Gastroesophageal sphincter (tissue), 4 donors: ENCODE data around the gene EP300. TPM values are rescaled to one million over a fixed set of nuclear protein-coding genes. Genes with fewer than 3 reads are reported as not detected.

ENCODE experiments used
- ATAC-seq: fragments of 150-250 bp; one replicate; pipeline ENCODE4 v1.9.1; 2016; ENCODE audit warnings: mild to moderate bottlenecking, moderate library complexity
- H3K27ac ChIP-seq, 4 donors: fragments of 200-600 bp; sonication (generic) in 3 of 4; 1 replicate in 3 of 4; 2 replicates in 1 of 4; pipeline ENCODE4 v1.5.1; 2016 to 2019
- H3K27me3 ChIP-seq: fragments of 200-600 bp; sonication (generic); one replicate; pipeline ENCODE4 v1.5.1; 2019
- H3K36me3 ChIP-seq, 2 donors: fragments of 200-600 bp; sonication (generic); one replicate each; pipeline ENCODE4 v1.5.1; 2019; ENCODE audit warnings: control low read depth in 1 of 2
- H3K4me1 ChIP-seq, 3 donors: fragments of 200-600 bp; sonication (generic); 1 replicate in 2 of 3; 2 replicates in 1 of 3; pipeline ENCODE4 v1.5.1; 2016 to 2019; ENCODE audit warnings: control low read depth in 2 of 3
- H3K4me3 ChIP-seq, 2 donors: fragments of 200-600 bp; sonication (generic); one replicate each; pipeline ENCODE4 v1.5.1; 2019; ENCODE audit warnings: mild to moderate bottlenecking in 1 of 2, moderate library complexity in 1 of 2
- H3K9me3 ChIP-seq, 3 donors: fragments of 200-600 bp; sonication (generic); one replicate each; pipeline ENCODE4 v1.5.1; 2017 to 2019; ENCODE audit warnings: control low read depth in 2 of 3
- CTCF ChIP-seq, 4 experiments: fragments of 200-600 bp in 2 of 4; fragments of 450-650 bp in 2 of 4; sonication (generic) in 1 of 4; IDR thresholded peaks; one replicate each; pipeline ENCODE4 v1.5.1; 2017 to 2019; ENCODE audit warnings: antibody characterized with exemption in 4 of 4, mild to moderate bottlenecking in 2 of 4, moderate library complexity in 2 of 4
- EP300 ChIP-seq: sonication (generic); formaldehyde crosslinking; IDR thresholded peaks from one replicate; pipeline ENCODE4 v1.6.1; 2017; ENCODE audit warnings: antibody characterized with exemption, mild to moderate bottlenecking
- POLR2A ChIP-seq, 2 donors: fragments of 450-650 bp; IDR thresholded peaks; one replicate each; pipeline ENCODE4 v1.6.1; 2017; ENCODE audit warnings: antibody characterized with exemption in 2 of 2, mild to moderate bottlenecking in 2 of 2, moderate library complexity in 1 of 2
- POLR2AphosphoS5 ChIP-seq: sonication (generic); formaldehyde crosslinking; IDR thresholded peaks from one replicate; pipeline ENCODE4 v1.6.1; 2017; ENCODE audit warnings: antibody characterized with exemption
- WGBS, 2 donors: methylation state at CpG; one replicate each; pipeline ENCODE4 v1.1.5; 2018; ENCODE audit warnings: low coverage in 1 of 2; 5-methylcytosine and 5-hydroxymethylcytosine counted together
- total RNA-seq, 4 donors: library from RNA; depleted of rRNA; stranded (reverse); fragments of >200 nt; gene quantifications; one replicate each; pipeline ENCODE4 v1.1.0, GENCODE V29; 2016

The EP300 gene
- total RNA-seq, 4 donors from 2014 or later: 57.8 to 107 (median 79.2) TPM

GRCh38 chr22:41117127-41117965 lies 25.0 kb downstream of the EP300 start:
- TF ChIP-seq CTCF (IDR thresholded peaks at IDR 0.05) (no peak), EP300 (no peak), POLR2AphosphoS5 (no peak), POLR2A (IDR thresholded peaks at IDR 0.05) (no peak)
- no peak overlapping the region for H3K27ac ChIP-seq
- no peaks in the 10 kb centered on the region for H3K27me3 ChIP-seq
- no peak for ATAC-seq
- H3K4me1 ChIP-seq: peaks cover 0 to 47% (median 0%) of the 10 kb centered on the region in 3 donors
- H3K9me3 ChIP-seq: no peaks in the 10 kb centered on the region
- WGBS, 2 donors: 54 to 65% methylated on average over 4 to 6 of the region's 9 CpGs
- peaks cover 0 to 41% of the 10 kb centered on the region in 2 donors for H3K36me3 ChIP-seq
- H3K4me3 ChIP-seq: no peak overlapping the region

GRCh38 chr22:41123151-41123550 lies 30.8 kb downstream of the EP300 start:
- Histone ChIP-seq H3K36me3 (peaks cover 0 to 60% of the 10 kb centered on the region in 2 donors), H3K4me1 (peaks cover 0 to 29% (median 0%) of the 10 kb centered on the region in 3 donors), H3K4me3 (no peak overlapping the region), H3K27me3 (no peaks in the 10 kb centered on the region), H3K9me3 (no peaks in the 10 kb centered on the region), H3K27ac (no peak overlapping the region)
- WGBS, 2 donors: 63 to 73% methylated on average over 2 of the region's 2 CpGs
- ATAC-seq: no peak
- no peak for TF ChIP-seq CTCF (IDR thresholded peaks at IDR 0.05)
- no peak for TF ChIP-seq POLR2AphosphoS5
- no peak for TF ChIP-seq POLR2A (IDR thresholded peaks at IDR 0.05)
- no peak for TF ChIP-seq EP300

GRCh38 chr22:41124086-41124485 lies 31.7 kb downstream of the EP300 start:
- no peak for ATAC-seq
- Histone ChIP-seq H3K27me3 (no peaks in the 10 kb centered on the region), H3K9me3 (no peaks in the 10 kb centered on the region), H3K4me1 (peaks cover 0 to 27% (median 0%) of the 10 kb centered on the region in 3 donors), H3K27ac (no peak overlapping the region), H3K36me3 (peaks cover 0 to 60% of the 10 kb centered on the region in 2 donors), H3K4me3 (no peak overlapping the region)
- TF ChIP-seq CTCF (IDR thresholded peaks at IDR 0.05) (no peak), POLR2A (IDR thresholded peaks at IDR 0.05) (no peak), POLR2AphosphoS5 (no peak), EP300 (no peak)
- WGBS, 2 donors: 98 to 100% methylated on average over 5 to 8 of the region's 9 CpGs

GRCh38 chr22:41127451-41127850 lies 35.1 kb downstream of the EP300 start:
- no peaks in the 10 kb centered on the region for H3K27me3 ChIP-seq
- WGBS, 2 donors: 86 to 100% methylated on average over 3 of the region's 5 CpGs
- H3K4me1 ChIP-seq: peaks cover 0 to 24% (median 0%) of the 10 kb centered on the region in 3 donors
- peaks cover 0 to 74% of the 10 kb centered on the region in 2 donors for H3K36me3 ChIP-seq
- ATAC-seq: no peak
- H3K9me3 ChIP-seq: no peaks in the 10 kb centered on the region
- TF ChIP-seq EP300 (no peak), CTCF (IDR thresholded peaks at IDR 0.05) (no peak), POLR2A (IDR thresholded peaks at IDR 0.05) (no peak), POLR2AphosphoS5 (no peak)
- H3K27ac ChIP-seq: no peak overlapping the region
- H3K4me3 ChIP-seq: no peak overlapping the region

- H3K4me3 ChIP-seq: no peak overlapping the region
- peaks cover 0 to 12% (median 0%) of the 10 kb centered on the region in 3 donors for H3K4me1 ChIP-seq
- TF ChIP-seq CTCF (IDR thresholded peaks at IDR 0.05) (no peak), POLR2AphosphoS5 (no peak), POLR2A (IDR thresholded peaks at IDR 0.05) (no peak), EP300 (no peak)
- no peaks in the 10 kb centered on the region for H3K27me3 ChIP-seq
- H3K36me3 ChIP-seq: peaks cover 0 to 86% of the 10 kb centered on the region in 2 donors
- WGBS, 2 donors: 90 to 94% methylated on average over 6 to 14 of the region's 14 CpGs
- H3K27ac ChIP-seq: no peak overlapping the region
- no peaks in the 10 kb centered on the region for H3K9me3 ChIP-seq
- ATAC-seq: no peak
Observed at GRCh38 chr22:41128606-41129005, 36.2 kb downstream of the EP300 start.
